Stimulated activated CD8-positive, alpha-beta memory T cell treated with anti-CD3 and anti-CD28 coated beads, Interleukin-4, amount 100 ng/mL, for 4 hours (primary cell): Measurements from ENCODE around the gene CDRT15L2.
"Not testable (repeated sequence)": the region's sequence is repeated elsewhere in the genome, so short reads cannot be mapped to it uniquely, and the experiment has no call there.

Experiments
- DNase-seq, 2 donors: peaks; one replicate each; pipeline ENCODE4 v3.0.0-alpha.2; 2020; ENCODE audit warnings: low read depth in 2 of 2, low spot score in 1 of 2

The CDRT15L2 gene

DNA sequence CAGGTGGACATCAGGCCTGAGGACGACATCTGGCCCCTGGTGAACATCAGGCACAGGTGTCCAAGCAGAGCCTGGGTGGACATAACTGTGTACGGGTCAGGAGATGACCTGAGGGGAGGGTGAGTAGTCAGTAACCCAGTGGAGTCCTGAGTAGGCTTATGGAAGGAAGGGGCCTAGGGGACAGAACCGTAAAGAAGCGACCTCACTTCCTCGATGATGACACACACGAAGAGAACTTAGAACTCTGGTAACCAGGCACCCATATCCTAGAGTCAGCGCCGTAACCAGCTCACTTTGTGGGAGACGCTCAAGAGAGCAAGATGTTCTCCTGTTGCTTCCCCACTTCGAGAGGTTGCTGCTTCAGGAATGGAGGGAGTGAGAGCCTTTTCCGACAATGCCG, at the start of gene CDRT15L2:
CDRT15L2 (plus strand) TSS at position 301 of the 400 bp plus-strand sequence; CDS start at position 321, 20 bp downstream.
- DNase-seq = not testable (repeated sequence)

GRCh38 chr17:20530104-20530503, 49.4 kb upstream of the CDRT15L2 start:
- not testable (repeated sequence) for DNase-seq

GRCh38 chr17:20532544-20533090, 46.9 kb upstream of the CDRT15L2 start:
- DNase-seq = not testable (repeated sequence)

DNA sequence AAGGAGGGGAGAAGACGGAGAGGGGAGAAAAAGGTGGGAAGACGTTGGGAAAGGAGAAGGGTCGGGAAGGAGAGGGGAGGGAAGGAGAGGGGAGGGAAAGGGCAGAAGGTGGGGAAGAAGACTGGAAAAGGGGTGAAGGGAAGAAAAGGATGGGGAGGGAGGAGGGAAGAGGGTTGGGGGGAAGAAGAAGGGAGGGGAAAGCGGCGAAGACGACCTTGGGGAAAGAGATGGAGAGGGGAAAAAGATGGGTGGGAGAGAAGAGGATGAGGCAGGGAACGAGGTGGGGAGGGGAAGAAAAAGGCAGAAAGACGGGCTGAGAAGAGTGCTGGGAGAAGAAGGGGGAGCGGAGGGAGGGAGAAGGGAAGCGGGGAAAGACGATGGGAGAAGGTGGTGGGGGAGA, 46.3 kb upstream of the CDRT15L2 start:
- DNase-seq = not testable (repeated sequence)

DNA sequence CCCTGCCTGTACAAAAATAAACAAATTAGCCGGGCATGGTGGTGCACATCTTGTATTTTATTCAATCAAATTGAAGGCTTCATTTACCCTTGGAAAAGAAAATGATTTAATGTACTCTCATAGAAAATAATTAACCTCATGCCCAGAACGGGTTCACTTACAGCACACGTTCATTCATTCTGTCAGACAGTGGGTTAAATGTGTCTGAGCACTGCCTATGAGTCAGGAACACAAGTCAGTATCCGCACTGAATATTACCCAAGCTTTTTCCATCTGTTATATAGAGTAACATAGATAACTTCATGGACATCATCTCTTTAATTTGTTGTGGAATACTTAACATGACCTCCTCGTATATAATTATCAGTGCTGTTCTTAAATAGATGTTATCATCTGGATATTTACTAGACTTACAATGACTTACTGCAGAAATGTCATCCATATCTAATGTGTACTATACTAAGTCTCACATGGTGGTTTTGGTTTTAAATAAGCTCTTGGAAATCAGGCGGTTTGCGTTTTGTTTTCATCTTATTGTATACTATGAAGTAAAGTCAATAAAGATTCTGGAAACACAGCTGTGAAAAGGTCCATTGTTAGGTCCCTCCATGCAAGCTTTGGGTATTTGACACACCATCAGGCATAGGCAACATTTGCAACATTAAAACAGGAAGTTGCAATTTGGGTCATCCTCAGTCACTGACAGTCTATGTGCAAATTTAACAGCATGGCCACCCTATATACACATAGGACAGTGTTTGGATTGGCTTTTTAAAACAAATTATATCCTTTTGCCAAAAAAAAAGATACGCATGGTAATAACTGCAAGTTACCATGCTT, 44.6 kb upstream of the CDRT15L2 start:
- DNase-seq = not testable (repeated sequence)

DNA sequence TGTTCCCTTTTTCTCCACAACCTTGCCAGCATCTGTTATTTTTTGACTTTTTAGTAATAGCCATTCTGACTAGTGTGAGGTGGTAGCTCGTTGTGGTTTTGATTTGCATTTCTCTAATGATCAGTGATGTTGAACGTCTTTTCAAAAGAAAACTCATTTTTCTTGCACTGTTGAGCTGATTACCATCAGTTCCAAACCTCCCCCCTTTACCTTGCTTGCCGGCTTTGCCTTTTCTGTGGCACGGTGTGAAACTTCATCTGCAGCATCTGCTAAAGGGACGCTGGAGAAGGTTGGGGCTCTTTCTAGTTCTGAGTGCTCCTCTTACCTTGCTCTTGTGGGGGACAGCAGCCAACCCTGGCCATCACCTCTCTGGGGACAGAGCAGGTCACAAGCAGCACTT, 39.1 kb upstream of the CDRT15L2 start:
- not testable (repeated sequence) for DNase-seq

- not testable (repeated sequence) for DNase-seq
Measured at GRCh38 chr17:20540865-20541264, 38.7 kb upstream of the CDRT15L2 start.

DNA sequence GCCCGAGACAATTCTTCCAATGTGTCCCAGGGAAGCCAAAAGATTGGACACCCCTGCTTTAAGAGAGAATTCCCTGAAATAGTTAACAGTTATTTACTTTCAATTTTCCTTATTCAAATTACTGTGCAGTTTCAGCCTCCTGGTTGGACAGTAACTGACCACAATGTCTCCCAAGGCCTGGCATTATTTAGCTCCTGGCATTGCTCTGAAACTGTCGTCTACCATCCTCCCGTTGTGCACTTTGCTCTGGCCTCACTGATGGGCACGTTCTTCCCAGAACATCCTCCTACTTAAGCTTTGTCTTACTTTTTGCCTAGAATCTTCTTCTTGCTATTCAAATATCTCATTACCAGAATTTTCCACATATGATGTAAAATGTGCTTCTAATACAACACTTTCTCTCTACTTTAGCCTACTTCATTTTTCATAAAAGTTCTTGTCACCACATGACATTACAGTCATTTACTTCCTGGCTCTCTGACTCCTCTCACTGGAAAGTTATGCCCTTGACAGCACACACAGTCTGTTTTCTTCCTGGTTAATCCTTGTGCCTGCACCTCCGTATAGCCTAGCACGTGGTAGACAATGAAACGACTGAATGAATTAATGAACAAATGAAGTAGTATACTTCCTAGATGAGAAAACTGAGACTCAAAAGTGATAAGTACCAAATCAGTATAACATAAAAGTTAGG, 37.5 kb upstream of the CDRT15L2 start:
- DNase-seq = not testable (repeated sequence)

GRCh38 chr17:20547923-20548322, 31.6 kb upstream of the CDRT15L2 start:
- not testable (repeated sequence) for DNase-seq

- DNase-seq = not testable (repeated sequence)
Measured at GRCh38 chr17:20552920-20553319, 26.6 kb upstream of the CDRT15L2 start.

GRCh38 chr17:20554728-20555127, 24.8 kb upstream of the CDRT15L2 start:
- not testable (repeated sequence) for DNase-seq

GRCh38 chr17:20555135-20556010, 24.2 kb upstream of the CDRT15L2 start:
- not testable (repeated sequence) for DNase-seq

DNA sequence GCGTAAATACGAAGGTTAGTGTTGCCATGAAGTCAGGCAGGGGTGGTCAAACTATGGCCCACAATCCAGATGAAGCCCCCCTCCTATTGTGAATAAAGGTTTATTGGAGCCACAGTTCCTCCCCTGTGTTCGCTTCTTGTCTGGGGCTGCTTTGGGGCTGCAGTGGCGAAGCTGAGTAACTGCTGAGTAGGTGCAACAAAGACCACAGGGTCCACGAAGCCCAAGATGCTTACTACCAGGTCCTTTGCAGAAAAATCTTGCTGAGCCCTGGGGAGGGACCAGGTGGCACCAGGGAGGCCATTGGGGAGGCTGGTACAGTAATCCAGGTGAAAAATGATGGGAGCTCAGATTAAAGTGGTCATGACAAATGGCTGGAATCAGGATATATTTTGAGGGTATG, 21.4 kb upstream of the CDRT15L2 start:
- DNase-seq = not testable (repeated sequence)

DNA sequence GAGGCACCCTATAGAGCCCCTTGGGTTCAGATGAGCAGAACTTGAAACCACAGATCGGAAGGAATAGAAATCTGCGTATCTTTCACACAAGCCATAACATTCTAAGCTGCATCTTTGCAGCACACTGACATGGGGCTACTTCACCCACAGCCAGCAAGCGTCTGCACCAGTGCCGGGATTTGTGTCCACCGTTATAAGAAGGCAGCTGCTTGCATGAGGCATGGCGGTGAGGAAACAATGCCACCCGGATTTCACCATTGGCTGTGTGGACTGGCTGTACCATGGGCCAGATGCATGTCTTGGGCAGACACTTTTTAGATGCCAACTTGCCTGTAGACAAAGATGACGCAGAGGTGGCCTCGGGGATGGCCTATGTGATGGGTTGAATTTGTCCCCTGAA, 20.5 kb upstream of the CDRT15L2 start:
- not testable (repeated sequence) for DNase-seq

DNA sequence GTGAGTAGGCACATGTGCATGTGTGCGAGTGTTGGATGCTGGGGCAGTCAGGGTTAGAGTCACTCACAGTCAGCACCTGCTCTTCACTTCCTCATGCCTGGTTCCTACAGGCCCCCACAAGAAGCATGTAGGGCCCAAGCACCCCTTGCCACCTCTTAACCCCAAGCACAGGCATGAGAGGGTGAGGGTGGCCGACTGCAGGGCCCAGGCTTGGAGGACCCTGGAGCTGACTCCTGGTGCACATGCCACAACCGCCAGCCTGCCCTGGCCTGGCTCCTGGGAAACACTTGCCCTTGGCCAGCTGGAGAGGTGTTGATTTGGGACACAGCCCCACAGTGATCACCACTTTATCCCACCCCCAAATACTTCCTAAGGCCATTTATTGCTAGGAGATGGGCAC, 16.9 kb upstream of the CDRT15L2 start:
- no peak for DNase-seq

DNA sequence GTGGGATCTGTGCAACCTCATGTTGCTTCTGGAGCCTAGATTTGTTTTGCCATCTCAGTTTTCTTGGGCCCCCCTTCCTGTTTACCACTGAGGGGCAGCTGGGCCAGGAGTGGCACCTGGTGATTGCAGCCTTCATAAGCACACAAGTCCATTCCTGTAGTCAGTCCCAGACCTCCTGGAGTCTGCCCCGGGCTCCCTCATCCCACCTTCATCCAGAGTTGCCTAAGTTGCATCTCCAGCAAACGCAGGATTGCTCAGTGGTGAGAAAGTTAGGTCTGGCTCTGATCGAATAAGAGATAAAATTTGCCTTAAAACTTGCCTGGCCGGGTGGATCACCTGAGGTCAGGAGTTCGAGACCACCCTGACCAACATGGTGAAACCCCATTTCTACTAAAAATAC, 14.3 kb upstream of the CDRT15L2 start:
- not testable (repeated sequence) for DNase-seq

DNA sequence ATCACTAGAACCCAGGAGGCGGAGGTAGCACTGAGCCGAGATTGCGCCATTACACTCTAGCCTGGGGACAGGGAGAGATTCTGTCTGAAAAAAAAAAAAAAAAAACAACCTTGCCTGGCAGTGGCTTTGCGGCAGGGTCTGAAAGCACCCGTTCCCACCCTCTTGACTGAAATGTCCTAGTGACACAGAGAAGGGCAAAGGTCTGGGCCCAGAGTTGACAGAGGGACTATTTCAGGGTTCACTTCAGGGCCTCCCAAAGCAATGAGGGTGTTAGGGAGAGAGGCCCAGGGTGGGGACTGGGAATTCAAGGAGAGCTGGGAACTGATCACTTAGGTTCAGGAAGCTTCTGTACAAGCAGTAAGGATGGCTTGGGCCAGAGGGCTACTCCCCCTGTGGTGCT, 13.8 kb upstream of the CDRT15L2 start:
- DNase-seq = no peak

GRCh38 chr17:20566736-20567135, 12.8 kb upstream of the CDRT15L2 start:
- DNase-seq = not testable (repeated sequence)

GRCh38 chr17:20567421-20567820, 12.1 kb upstream of the CDRT15L2 start:
- DNase-seq = not testable (repeated sequence)

DNA sequence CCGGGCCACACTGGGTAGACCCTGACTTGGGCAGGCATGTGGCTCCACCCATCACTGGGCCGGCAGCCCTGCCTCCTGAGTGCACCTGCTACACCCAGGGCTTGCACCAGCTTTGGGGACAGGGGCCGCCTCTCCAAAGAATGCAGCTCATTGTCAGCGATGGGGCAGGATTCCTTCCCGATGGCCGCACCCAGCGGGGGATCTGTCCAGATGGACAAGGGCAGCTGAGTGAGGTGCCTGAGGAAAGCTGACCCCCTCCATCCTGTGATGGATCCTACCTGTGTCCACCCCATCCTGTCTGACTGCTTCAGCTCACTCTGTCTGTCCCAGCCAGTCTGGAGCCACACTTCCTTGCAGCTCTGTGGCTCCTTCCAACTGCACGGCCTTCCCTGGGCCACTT, 10.9 kb upstream of the CDRT15L2 start:
- DNase-seq = not testable (repeated sequence)

DNA sequence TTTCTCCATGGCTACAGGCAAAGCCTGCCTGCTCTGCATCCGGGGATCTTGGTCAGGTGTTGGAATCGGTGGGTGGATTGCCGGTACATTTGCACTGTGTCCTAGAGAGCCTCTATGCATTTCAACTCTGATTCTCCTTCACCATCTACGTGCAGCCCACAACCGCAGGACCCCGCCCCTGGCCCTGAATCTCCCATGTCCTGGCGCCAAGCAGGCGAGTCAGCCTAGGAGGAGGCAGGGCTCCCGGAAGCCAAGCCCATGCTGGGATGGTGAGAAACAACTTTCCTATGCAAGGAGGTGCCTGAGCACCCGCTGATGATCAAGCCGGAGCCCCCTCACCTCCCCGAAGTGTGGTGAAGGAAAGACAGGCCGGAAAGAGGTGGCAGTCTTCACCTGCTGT, 7.9 kb upstream of the CDRT15L2 start:
- not testable (repeated sequence) for DNase-seq
